Activated CD4-positive, CD25-positive, alpha-beta regulatory T cell treated with anti-CD3 and anti-CD28 coated beads, Interleukin-2, amount 50 U/mL, for 24 hours (primary cell): Measurements from ENCODE around the gene GRAMD1A.
"Not testable (repeated sequence)": the region's sequence is repeated elsewhere in the genome, so short reads cannot be mapped to it uniquely, and the experiment has no call there.

Experiments
- ATAC-seq, 2 donors: fragments of 150-1000 bp; cut with Tn5 transposase; one replicate each; pipeline ENCODE4 v1.10.0; 2021; ENCODE audit warnings: mild to moderate bottlenecking in 1 of 2, moderate library complexity in 1 of 2

GRAMD1A gene

DNA sequence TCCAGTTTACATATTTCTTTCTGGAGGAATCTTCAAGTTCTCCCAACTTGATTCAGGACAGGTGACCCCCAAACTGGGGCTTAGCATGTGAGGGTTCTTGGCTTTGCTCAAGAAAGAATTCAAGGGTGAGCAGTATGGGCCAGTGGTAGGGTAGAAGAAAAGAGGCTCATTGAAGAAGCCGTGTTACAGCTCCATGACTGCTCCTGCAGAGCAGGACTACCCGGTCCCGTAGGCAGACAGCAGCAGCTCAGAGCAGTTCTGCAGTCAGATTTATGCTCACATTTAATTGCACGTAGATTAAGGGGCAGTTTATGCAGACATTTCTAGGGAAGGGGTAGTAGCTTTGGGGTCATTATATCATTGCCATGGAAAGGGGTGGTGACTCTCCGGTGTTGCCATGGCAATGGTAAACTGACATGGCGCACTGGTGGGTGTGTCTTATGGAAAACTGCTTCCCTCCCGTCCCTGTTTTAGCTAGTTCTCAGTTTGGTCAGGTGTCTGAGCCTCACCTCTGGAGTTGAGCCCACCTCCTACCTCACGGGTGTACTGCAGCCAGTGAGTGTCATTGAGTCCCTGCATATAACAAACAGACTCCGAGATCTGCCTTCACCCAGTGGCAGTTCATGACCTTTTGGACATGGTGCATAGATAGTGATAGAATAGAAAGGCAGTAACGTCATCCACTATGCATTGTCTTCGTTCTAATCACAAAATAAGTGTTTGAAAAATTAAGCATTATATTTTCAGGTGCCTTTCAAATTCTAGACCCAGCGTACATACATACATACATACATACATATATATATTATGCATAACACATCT lies 20.1 kb upstream of the GRAMD1A start:
- no peak for ATAC-seq

DNA sequence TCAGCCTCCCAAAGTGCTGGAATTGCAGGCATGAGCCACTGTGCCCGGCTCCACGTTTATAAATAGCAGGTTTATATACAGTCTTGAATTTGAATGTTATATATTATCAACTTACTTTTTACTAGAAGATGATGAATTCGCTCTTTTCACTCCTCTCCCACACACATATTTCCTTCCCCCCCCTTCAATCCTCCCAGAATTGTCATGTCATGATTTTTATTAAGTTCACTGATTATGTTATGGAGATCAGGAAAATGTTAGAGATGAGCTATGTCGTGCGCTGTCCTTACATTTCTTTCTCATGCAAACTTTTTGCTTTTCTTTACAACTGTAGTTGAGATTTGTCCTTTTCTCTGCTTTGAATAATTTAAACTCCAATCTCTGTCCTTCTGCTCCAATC lies 17.8 kb upstream of the GRAMD1A start:
- ATAC-seq = no peak

- ATAC-seq = no peak
These were observed 16.3 kb upstream of the GRAMD1A start for GRCh38 chr19:34983786-34984185.

DNA sequence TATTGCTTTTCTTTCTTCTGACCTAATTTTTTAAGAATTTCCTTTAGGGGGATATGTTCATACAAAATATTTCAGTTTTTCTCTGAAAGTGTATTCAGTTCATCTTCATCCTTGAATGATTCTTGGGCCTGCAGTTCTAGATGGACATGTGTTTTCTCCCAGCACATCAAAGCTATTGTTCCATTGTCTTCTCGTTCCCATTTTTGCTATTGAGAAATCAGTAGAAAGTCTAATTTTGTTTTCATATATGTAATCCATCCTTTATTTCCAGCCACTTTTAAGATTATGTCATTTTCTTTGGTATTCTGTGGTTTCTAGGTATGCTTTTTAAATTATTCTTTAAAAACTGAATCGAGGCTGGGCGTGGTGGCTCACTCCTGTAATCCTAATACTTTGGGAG lies 15.8 kb upstream of the GRAMD1A start:
- no peak for ATAC-seq

DNA sequence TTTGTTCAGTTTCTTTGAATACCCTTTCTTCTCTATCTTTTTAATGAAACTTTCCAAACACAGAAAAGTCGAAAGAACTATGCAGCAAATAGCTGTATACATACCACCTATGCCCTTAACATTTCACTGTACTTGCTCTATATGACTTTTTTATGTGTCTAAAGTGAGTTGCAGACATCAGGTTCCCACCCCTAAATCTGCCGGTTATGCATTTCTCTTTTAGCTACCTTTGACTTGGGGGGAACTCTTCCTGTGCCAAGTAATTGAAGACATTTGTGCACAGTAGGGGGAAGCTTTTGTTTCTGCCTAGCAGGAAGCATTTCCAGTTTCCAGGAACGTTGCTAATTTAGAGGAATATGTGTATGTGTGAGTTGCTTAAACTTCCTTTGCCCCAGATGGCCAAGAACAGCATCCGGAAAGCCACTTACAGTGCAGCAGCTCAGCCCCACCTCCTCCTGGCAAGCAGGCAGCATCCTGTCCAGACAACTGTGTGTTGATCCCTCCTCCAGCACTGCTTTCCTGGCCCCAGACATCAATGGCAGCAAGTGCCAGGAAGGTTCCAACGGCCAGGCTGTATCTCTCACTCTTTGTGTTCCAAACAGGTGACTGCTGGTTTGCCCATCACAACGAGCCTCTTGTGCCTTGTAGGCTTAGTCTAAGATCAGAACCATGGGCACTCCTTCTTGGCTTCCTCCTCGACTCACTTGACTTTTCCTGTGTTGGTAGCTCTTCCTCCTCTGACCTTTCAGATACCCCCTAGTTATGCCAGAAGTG lies 14.7 kb upstream of the GRAMD1A start:
- ATAC-seq = no peak

DNA sequence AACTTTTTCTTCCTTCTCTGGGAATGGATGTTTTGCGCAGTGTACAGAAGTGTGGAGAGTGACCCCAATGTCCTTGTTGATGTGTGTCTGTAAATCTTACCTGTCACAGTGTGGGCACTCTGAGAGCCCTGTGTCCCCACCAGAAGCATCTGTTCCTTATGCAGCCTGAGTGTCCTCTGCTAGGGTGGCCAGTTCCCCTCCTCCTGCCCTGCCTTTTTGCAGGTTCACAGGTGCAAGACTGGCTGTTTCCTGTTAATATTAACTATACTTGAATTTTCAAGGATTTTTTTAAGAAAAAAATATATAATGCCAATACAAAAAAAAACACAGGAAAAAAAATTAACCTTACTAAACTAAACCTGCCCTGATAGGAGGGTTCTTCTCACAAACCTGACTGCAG lies 12.0 kb upstream of the GRAMD1A start:
- ATAC-seq = no peak

DNA sequence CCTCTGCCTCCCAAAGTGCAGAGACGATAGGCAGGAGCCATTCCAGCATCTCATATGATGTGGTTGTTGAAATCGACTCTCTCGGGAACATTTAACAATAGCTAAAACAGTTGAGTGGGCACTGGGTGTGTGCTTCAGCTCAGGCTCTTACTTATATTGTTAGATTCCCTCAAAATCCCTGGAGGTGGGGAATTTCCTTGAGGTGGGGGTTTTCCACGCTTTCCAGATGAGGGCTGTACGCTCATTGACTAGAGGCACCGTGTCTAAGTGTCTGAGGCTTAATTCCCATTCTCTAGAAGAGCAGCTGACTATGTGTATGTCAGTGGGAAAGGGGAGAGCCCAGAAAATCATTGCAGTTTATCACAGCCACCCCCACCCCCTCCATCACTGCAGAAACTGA lies 10.8 kb upstream of the GRAMD1A start:
- peak; percentile 9 to 21 for ATAC-seq

GRCh38 chr19:34990578-34991192 lies 9.4 kb upstream of the GRAMD1A start:
- peak; percentile 28 to 66 for ATAC-seq

GRCh38 chr19:34991542-34992333 lies 8.4 kb upstream of the GRAMD1A start:
- ATAC-seq = no peak

- not testable (repeated sequence) for ATAC-seq
These were observed 7.5 kb upstream of the GRAMD1A start for GRCh38 chr19:34992582-34992981.

DNA sequence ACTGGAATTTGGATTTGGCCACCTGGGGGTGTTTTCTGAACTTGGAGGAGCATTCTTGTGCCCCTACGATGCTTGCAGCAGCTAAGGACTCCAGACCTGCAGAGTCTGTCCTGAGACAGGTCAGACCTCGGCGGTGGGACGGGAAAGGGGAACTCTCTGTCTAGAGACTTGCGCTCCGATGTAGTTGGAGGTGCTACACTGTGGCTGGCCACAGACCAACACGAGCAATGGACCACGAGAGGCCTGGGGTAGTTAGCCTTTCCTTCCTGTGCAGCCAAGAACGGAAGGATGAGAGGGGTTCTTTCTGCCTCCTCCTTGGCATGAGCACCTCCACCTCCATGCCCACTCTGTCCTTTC lies 5.9 kb upstream of the GRAMD1A start:
- ATAC-seq = no peak

GRCh38 chr19:34994643-34995541 lies 5.2 kb upstream of the GRAMD1A start:
- ATAC-seq = no peak

- ATAC-seq = no peak
These were observed 4.6 kb upstream of the GRAMD1A start for GRCh38 chr19:34995551-34995950.

GRCh38 chr19:34997071-34997617 lies 3.0 kb upstream of the GRAMD1A start:
- no peak for ATAC-seq

DNA sequence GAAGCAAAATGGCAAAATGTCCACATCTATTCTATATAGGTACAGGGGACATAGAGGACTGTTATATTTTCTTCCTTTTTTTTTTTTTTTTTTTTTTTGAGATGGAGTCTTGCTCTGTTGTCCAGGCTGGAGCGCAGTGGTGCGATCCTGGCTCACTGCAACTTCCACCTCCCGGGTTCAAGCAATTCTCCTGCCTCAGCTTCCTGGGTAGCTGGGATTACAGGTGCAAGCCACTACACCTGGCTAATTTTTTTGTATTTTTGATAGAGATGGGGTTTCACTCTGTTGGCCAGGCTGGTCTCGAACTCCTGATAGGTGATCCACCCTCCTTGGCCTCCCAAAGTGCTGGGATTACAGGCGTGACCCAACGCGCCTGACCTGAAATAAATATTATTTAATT lies 1.9 kb upstream of the GRAMD1A start:
- not testable (repeated sequence) for ATAC-seq

- no peak for ATAC-seq
These were observed 1.2 kb upstream of the GRAMD1A start for GRCh38 chr19:34998777-34999497.

DNA sequence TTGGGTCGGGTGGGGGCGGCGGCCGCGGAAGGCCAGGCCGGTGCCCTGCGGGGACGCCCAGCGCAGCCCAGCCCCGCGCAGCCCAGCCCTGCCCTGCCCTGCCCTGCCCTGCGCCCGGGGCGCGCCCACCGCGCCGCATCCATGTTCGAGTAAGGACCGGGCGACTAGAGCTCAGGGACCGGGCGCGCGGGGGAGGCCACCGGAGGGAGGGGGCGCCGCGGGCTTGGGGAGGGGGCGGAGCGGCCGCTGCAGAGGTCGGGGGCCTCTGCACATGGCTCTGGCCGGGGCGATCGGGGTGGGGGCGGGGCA lies 169 bp downstream of the GRAMD1A start:
- peak in 1 of 2 donors; percentile 18 for ATAC-seq

GRCh38 chr19:35000647-35001501 lies 751 bp downstream of the GRAMD1A start:
- ATAC-seq = peak; percentile 60 to 71

DNA sequence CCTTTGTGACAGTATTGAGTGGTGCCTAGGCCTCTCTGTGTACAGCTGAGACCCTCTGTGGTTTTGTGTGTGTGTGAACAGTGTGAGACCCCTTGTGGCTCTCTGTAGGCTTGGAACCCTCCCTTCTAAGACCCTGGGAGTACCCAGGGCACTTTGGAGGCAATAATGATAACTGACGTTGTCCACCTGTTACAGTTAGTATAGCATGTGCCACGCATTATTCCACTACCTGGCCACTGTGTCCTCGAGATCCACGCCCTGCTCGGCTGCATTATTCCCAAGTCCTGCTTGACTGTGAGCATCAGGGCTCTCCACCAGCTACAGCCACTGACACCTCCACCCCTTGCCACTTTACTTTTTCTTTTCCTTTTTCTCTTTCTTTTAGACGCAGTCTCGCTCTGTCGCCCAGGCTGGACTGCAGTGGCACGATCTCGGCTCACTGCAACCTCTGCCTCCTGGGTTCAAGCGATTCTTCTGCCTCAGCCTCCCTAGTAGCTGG lies 2.0 kb downstream of the GRAMD1A start:
- no peak for ATAC-seq
